ENCODE measurements around the gene KCNMA1.

Gene KCNMA1

DNA sequence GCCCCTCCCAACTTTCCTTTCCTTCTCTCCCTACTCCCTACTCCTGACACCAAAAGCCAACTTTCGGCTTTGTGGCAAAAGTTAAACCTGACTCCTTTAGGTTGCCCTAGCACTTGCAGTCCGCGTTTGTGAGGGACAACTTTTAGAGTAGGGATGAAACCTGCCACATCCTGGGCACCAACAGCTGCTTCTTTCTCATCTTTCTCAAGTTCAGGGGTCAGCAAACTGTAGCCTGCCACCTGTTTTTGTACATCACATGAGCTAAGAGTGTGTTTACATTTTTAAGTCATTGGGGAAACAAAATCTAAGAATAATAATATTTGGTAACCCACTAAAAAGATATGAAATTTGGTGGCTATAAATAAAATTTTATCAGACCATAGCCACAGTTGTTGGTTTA lies 660.6 kb downstream of the KCNMA1 start:
- no peak for ATAC-seq
- Mint-ChIP-seq H3K9me3 (no peaks in the 10 kb centered on the region), H3K4me3 (no peak overlapping the region), H3K36me3 (no peaks in the 10 kb centered on the region), H3K4me1 (no peaks in the 10 kb centered on the region), H3K27me3 (no peaks in the 10 kb centered on the region), H3K27ac (no peak overlapping the region)

DNA sequence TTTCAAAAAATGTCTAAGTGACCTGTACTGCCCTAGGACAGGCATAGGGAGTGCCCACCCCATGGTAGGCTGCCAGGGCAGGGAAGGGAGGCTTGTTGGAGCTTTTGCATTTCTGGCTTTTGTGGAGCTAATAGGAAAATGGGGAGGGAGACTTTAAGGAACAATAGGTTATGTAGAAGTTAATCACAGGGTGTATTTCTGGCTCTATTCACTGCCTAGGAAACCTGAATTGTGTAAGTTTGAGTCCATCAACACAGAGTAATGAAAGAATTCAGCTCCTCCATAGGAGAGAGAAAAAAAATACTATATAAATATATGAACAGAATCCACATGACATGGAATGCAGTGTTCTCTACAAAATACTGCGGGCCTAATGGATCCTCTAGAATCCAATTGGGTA lies 661.5 kb downstream of the KCNMA1 start:
- Mint-ChIP-seq H3K36me3 (no peaks in the 10 kb centered on the region), H3K9me3 (no peaks in the 10 kb centered on the region), H3K27ac (no peak overlapping the region), H3K27me3 (no peaks in the 10 kb centered on the region), H3K4me1 (no peaks in the 10 kb centered on the region), H3K4me3 (no peak overlapping the region)
- no peak for ATAC-seq

GRCh38 chr10:76975126-76975525 lies 662.5 kb downstream of the KCNMA1 start:
- Mint-ChIP-seq H3K9me3 (no peaks in the 10 kb centered on the region), H3K4me1 (no peaks in the 10 kb centered on the region), H3K27ac (no peak overlapping the region), H3K36me3 (no peaks in the 10 kb centered on the region), H3K4me3 (no peak overlapping the region), H3K27me3 (no peaks in the 10 kb centered on the region)
- no peak for ATAC-seq

- Mint-ChIP-seq H3K27me3 (no peaks in the 10 kb centered on the region), H3K36me3 (no peaks in the 10 kb centered on the region), H3K9me3 (no peaks in the 10 kb centered on the region), H3K27ac (no peak overlapping the region), H3K4me3 (no peak overlapping the region), H3K4me1 (no peaks in the 10 kb centered on the region)
- ATAC-seq, result no peak
These were observed 663.5 kb downstream of the KCNMA1 start for GRCh38 chr10:76974017-76974691.

DNA sequence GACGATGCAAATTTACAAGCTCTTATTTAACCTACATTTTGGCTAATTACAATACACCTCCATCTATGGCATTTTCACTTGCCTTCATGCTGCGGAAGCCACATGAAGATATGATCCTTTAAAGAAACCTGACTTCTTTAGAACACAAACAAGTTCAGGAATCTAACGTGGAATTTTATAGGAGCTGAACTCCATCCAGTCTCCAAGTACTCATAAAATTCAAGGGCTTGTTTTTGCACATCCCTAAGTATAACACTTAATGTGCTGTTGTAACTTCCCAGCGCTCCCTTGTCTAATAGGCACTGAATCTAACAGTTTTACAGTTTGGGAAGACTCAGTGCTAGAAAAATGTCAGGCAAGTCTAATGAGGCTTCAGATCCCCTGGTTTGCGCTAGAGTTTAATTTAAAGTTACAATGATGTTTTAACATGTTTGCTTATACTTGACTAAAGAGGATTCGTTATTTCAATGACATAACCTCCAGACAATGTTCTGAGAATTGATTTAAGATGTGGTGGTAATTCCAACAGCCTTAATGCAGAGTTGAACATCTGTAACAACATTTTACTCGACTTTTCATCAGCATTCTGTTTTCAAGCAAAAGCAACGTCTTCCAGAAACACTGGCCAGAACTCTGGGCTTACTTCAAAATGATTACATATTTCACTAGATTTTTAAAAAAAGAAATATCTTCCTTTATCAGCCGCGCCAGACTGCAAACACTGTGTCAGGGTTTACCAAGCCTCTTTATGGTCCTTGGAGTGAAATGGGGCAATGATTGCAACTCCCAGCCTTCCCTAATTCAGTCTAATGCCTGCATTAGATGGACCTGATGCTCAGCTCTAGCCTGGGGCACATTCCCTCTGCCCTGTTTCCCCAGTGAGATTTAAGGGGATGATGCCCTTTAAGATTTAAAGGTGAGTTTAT lies 664.3 kb downstream of the KCNMA1 start:
- H3K27ac Mint-ChIP-seq, result no peak overlapping the region
- no peaks in the 10 kb centered on the region for H3K27me3 Mint-ChIP-seq
- no peak overlapping the region for H3K4me3 Mint-ChIP-seq
- no peaks in the 10 kb centered on the region for H3K36me3 Mint-ChIP-seq
- H3K4me1 Mint-ChIP-seq, result no peaks in the 10 kb centered on the region
- ATAC-seq, result no peak
- H3K9me3 Mint-ChIP-seq, result no peaks in the 10 kb centered on the region

GRCh38 chr10:76972541-76972940 lies 665.1 kb downstream of the KCNMA1 start:
- H3K27me3 Mint-ChIP-seq, result no peaks in the 10 kb centered on the region
- H3K4me1 Mint-ChIP-seq, result no peaks in the 10 kb centered on the region
- no peak overlapping the region for H3K4me3 Mint-ChIP-seq
- ATAC-seq, result no peak
- no peaks in the 10 kb centered on the region for H3K36me3 Mint-ChIP-seq
- no peak overlapping the region for H3K27ac Mint-ChIP-seq
- no peaks in the 10 kb centered on the region for H3K9me3 Mint-ChIP-seq

DNA sequence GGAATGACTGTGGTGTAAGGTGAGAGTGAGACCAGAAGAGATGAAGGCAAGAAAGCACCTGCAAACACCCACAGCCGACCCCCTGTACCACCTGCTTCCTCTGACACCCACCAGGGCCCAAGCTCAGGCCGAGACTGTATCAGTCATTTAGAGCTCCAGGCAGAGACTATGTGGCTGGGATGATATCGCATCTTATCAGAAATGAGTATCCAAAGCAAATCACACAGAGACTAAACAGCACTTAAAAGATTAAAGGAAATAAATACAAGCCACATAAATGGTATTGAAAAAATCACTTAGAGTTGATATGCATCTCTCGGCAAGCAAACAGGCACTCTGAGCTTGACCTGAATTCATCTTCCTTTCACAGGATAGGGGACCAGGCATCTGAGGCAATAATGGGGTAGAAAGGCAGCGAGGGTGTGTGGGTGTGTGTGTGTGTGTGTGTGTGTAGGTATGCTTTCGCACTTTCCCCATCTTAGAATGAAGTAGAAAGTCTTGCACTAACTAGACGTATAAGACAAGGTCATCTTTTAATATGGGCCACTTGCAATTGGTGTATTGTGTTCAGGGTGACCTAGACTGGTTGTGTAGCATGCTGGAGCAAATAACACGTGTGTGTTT lies 665.9 kb downstream of the KCNMA1 start:
- Mint-ChIP-seq H3K27me3 (no peaks in the 10 kb centered on the region), H3K4me3 (no peak overlapping the region), H3K36me3 (no peaks in the 10 kb centered on the region), H3K9me3 (no peaks in the 10 kb centered on the region), H3K4me1 (no peaks in the 10 kb centered on the region), H3K27ac (no peak overlapping the region)
- no peak for ATAC-seq

DNA sequence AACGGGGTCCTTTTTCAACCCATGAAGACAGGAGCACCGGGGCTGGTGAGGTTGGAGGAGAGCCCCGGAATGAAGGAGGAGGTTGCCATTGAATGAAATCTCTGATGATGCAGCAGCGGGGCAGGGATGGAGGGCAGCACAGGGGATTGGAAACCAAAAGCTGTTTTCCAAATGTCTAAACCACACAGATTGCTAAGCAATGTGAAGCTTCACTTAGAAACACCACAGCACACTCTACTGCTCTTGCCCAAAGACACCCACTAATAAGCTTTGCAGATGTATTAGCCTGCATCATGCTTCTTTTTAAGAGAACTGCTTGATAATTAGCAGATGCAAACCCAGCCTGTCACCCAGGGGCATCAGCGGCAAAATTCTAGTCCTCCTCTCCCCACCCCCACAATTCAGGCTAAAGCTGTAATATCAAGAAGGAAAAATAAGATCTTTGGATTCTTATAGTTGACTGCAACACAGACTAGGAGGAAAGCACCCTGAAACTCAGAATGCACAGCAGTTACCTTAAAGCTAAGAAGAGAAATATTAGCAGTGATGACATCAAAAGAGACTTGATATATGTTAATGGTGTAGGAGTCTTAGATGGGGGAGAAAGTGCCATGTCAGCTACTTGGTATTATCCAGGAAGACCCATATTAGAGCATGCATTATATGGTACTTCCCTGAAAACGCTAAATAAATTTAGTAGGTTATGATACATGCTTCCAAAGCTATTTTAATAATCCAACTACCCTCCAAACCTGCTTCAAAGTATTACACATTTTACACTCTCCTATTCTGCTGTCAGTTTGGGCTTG lies 666.7 kb downstream of the KCNMA1 start:
- Mint-ChIP-seq H3K9me3 (no peaks in the 10 kb centered on the region), H3K36me3 (no peaks in the 10 kb centered on the region), H3K4me1 (no peaks in the 10 kb centered on the region), H3K4me3 (no peak overlapping the region), H3K27me3 (no peaks in the 10 kb centered on the region), H3K27ac (no peak overlapping the region)
- ATAC-seq, result no peak

DNA sequence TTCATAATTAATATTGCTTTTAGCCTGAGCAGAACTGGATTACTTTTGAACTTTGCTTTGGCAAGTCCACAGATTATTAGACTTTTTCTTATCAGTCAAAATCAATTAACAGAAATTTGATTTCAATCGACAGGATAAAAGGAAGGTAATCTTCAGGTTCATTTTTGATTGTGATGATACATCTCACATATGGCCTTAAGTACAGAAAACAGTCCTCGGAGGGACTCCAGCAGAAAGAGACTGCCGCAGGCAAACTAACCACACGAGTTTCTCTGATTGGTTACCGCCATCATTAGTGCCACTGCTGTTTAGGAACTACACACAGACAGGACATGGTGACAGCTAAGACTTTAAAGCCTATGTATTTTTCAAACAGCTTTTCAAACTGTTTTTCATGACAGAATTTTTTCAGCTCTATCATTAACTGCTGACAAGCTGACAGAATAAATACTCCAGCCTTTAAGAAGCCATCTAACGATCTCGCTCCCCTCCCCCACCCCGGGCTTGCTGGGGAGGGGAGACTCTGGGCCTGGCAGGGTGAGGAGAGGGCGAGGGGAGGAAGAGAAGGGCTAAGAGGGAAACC lies 668.2 kb downstream of the KCNMA1 start:
- H3K27ac Mint-ChIP-seq, result no peak overlapping the region
- no peaks in the 10 kb centered on the region for H3K4me1 Mint-ChIP-seq
- no peaks in the 10 kb centered on the region for H3K9me3 Mint-ChIP-seq
- no peak overlapping the region for H3K4me3 Mint-ChIP-seq
- ATAC-seq, result no peak
- H3K27me3 Mint-ChIP-seq, result no peaks in the 10 kb centered on the region
- H3K36me3 Mint-ChIP-seq, result no peaks in the 10 kb centered on the region

GRCh38 chr10:76968483-76968882 lies 669.1 kb downstream of the KCNMA1 start:
- ATAC-seq, result no peak
- no peak overlapping the region for H3K4me3 Mint-ChIP-seq
- no peaks in the 10 kb centered on the region for H3K27me3 Mint-ChIP-seq
- H3K9me3 Mint-ChIP-seq, result no peaks in the 10 kb centered on the region
- no peak overlapping the region for H3K27ac Mint-ChIP-seq
- no peaks in the 10 kb centered on the region for H3K4me1 Mint-ChIP-seq
- H3K36me3 Mint-ChIP-seq, result no peaks in the 10 kb centered on the region

- no peaks in the 10 kb centered on the region for H3K4me1 Mint-ChIP-seq
- no peak overlapping the region for H3K4me3 Mint-ChIP-seq
- H3K27ac Mint-ChIP-seq, result no peak overlapping the region
- H3K9me3 Mint-ChIP-seq, result peaks cover 2% of the 10 kb centered on the region
- H3K36me3 Mint-ChIP-seq, result no peaks in the 10 kb centered on the region
- no peaks in the 10 kb centered on the region for H3K27me3 Mint-ChIP-seq
- ATAC-seq, result no peak
These were observed 674.8 kb downstream of the KCNMA1 start for GRCh38 chr10:76962851-76963250.

GRCh38 chr10:76961841-76962240 lies 675.8 kb downstream of the KCNMA1 start:
- H3K27me3 Mint-ChIP-seq, result no peaks in the 10 kb centered on the region
- no peaks in the 10 kb centered on the region for H3K4me1 Mint-ChIP-seq
- no peak for ATAC-seq
- no peak overlapping the region for H3K4me3 Mint-ChIP-seq
- H3K36me3 Mint-ChIP-seq, result no peaks in the 10 kb centered on the region
- H3K27ac Mint-ChIP-seq, result no peak overlapping the region
- H3K9me3 Mint-ChIP-seq, result peaks cover 2% of the 10 kb centered on the region

- peaks cover 2% of the 10 kb centered on the region for H3K9me3 Mint-ChIP-seq
These were observed 678.5 kb downstream of the KCNMA1 start for GRCh38 chr10:76959111-76959510.

GRCh38 chr10:76954838-76955237 lies 682.8 kb downstream of the KCNMA1 start:
- Mint-ChIP-seq H3K27me3 (no peaks in the 10 kb centered on the region), H3K9me3 (no peaks in the 10 kb centered on the region), H3K4me1 (no peaks in the 10 kb centered on the region), H3K36me3 (no peaks in the 10 kb centered on the region), H3K4me3 (no peak overlapping the region), H3K27ac (no peak overlapping the region)
- ATAC-seq, result no peak

More at GRCh38 chr10:76959111-76959510, 678.5 kb downstream of the KCNMA1 start:
- ATAC-seq, result no peak
- no peak overlapping the region for H3K27ac Mint-ChIP-seq
- no peak overlapping the region for H3K4me3 Mint-ChIP-seq
- no peaks in the 10 kb centered on the region for H3K4me1 Mint-ChIP-seq
- H3K27me3 Mint-ChIP-seq, result no peaks in the 10 kb centered on the region
- H3K36me3 Mint-ChIP-seq, result no peaks in the 10 kb centered on the region

DNA sequence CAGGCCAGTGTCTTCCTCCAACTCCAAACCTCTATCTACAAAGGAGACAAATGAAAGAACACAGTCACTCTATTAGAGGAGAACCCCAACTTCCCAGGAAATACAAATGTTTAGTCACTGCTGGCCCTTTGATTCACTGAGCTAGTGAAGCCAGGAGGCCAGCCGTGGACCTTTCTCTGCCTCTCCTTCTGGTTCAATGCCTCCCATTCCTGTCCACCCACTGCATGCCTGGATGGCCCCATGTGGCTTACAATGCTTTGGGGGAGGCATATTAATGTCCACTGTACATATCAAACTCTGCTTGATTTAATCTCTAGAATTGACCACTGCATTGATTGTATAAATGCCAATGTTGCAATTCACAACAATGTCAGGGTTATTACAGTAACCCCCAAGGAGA lies 687.3 kb downstream of the KCNMA1 start:
- Mint-ChIP-seq H3K27me3 (no peaks in the 10 kb centered on the region), H3K27ac (no peak overlapping the region), H3K36me3 (no peaks in the 10 kb centered on the region), H3K4me1 (no peaks in the 10 kb centered on the region), H3K4me3 (no peak overlapping the region), H3K9me3 (no peaks in the 10 kb centered on the region)
- peak; percentile 22 for ATAC-seq
